ENCODE data around the gene CDH18. TPM values are rescaled to one million over a fixed set of nuclear protein-coding genes. Genes with fewer than 3 reads are reported as not detected.

CDH18 gene
- polyA plus RNA-seq, 3 donors from 2014 or later: not detected

DNA sequence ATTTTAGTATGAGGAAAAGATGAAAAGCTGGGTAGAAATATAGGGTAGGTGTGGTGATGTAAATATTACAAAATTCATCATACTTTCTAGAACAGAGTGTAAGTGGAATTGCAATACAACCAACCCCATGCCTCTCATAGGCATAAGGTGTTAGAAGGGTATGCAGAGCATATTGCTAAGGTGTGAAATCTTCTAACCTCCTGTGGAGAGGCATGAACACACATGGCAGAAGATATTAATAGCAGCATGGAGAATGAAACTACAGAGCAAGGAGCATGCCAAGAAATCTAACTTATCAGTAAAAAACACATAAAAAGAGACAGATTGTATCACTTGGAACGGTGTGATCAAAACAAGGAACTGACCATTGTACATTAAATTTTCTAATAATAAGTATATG lies 441.5 kb downstream of the CDH18 start:
- Mint-ChIP-seq H3K27ac (no peak overlapping the region), H3K4me3 (no peak overlapping the region), H3K27me3 (ENCODE audit: low read depth in 3 of 3) (no peaks in the 10 kb centered on the region)

DNA sequence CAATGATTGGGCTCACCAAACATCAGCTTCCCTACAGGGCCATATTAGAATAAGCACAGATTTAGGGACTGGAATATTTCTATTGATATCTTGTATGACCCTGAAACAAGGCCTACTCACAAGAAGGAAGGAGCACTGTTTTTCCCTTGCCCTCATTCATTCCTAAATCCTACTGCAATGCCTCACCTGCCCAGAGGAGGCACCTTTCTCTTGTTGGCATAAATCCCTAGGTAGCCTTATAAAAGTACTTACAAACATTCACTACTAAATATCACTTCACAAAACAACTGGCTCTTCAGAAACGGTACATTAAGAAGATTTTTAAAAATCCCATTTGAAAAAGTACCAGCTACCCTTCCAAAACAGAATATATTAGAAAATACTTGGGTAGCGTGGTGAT lies 449.4 kb downstream of the CDH18 start:
- no peak overlapping the region for H3K27ac Mint-ChIP-seq

More for the DNA sequence above, 441.5 kb downstream of the CDH18 start:
- no peaks in the 10 kb centered on the region for H3K4me1 Mint-ChIP-seq
- no peaks in the 10 kb centered on the region for H3K36me3 Mint-ChIP-seq
- peaks cover 7 to 49% (median 26%) of the 10 kb centered on the region in 6 donors for H3K9me3 Mint-ChIP-seq
- DNase-seq: no peak

DNA sequence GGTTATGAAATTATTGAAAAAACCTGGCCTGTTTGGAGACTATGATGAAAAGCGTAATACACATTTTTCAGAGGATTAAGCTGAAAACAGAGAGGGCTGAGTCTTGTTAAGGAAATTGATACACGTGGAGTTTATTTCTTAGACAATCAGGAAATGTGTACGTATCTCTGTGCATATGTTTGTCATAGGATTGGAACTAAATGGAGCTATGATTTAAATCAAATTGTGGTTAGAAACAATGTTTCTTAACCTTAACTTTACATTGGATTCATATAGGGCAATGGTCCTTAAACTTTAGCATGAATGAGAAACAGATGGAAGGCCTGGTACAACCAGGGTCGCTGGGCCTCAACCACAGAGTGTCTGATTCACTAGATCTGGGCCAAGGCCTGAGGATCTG lies 451.6 kb downstream of the CDH18 start:
- H3K4me3 Mint-ChIP-seq: no peak overlapping the region
- no peaks in the 10 kb centered on the region for H3K27me3 Mint-ChIP-seq (ENCODE audit: low read depth in 3 of 3)
- H3K4me1 Mint-ChIP-seq: no peaks in the 10 kb centered on the region
- H3K27ac Mint-ChIP-seq: no peak overlapping the region
- peaks cover 17 to 59% (median 36%) of the 10 kb centered on the region in 6 donors for H3K9me3 Mint-ChIP-seq
- peaks cover 0 to 3% (median 0%) of the 10 kb centered on the region in 3 donors for H3K36me3 Mint-ChIP-seq
- DNase-seq: no peak

More for the DNA sequence above, 449.4 kb downstream of the CDH18 start:
- Mint-ChIP-seq H3K27me3 (ENCODE audit: low read depth in 3 of 3) (no peaks in the 10 kb centered on the region), H3K4me1 (no peaks in the 10 kb centered on the region), H3K9me3 (peaks cover 11 to 48% (median 26%) of the 10 kb centered on the region in 6 donors), H3K36me3 (no peaks in the 10 kb centered on the region), H3K4me3 (no peak overlapping the region)
- no peak for DNase-seq

GRCh38 chr5:19534751-19535150 lies 453.2 kb downstream of the CDH18 start:
- H3K9me3 Mint-ChIP-seq: peaks cover 13 to 57% (median 30%) of the 10 kb centered on the region in 6 donors
- H3K27me3 Mint-ChIP-seq (ENCODE audit: low read depth in 3 of 3): peaks cover 0 to 3% (median 2%) of the 10 kb centered on the region in 3 donors
- no peak overlapping the region for H3K27ac Mint-ChIP-seq
- no peaks in the 10 kb centered on the region for H3K4me1 Mint-ChIP-seq
- H3K36me3 Mint-ChIP-seq: peaks cover 0 to 3% (median 0%) of the 10 kb centered on the region in 3 donors
- no peak overlapping the region for H3K4me3 Mint-ChIP-seq
- no peak for DNase-seq

DNA sequence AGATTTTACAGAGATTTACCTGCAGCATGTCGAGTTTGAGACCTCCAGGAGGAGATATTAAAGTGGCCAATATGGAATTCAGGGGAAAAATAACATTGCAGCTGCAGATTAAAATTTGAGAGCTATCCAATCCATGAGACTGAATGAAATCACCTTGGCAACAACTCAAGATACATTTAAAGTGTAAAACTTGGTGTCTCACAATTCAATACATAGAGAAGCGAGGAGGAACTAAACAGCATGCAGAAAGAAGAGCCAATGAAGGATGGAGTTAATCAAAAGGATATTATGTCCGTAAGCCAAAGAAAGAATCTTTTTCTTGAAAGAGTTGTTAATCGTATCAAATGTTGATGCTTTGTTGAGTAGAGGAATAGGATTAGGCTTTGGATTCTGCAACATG lies 455.1 kb downstream of the CDH18 start:
- Mint-ChIP-seq H3K9me3 (peaks cover 11 to 54% (median 30%) of the 10 kb centered on the region in 6 donors), H3K27ac (no peak overlapping the region), H3K4me1 (no peaks in the 10 kb centered on the region), H3K27me3 (ENCODE audit: low read depth in 3 of 3) (peaks cover 0 to 3% (median 2%) of the 10 kb centered on the region in 3 donors), H3K36me3 (peaks cover 0 to 3% (median 0%) of the 10 kb centered on the region in 3 donors), H3K4me3 (no peak overlapping the region)
- no peak for DNase-seq

DNA sequence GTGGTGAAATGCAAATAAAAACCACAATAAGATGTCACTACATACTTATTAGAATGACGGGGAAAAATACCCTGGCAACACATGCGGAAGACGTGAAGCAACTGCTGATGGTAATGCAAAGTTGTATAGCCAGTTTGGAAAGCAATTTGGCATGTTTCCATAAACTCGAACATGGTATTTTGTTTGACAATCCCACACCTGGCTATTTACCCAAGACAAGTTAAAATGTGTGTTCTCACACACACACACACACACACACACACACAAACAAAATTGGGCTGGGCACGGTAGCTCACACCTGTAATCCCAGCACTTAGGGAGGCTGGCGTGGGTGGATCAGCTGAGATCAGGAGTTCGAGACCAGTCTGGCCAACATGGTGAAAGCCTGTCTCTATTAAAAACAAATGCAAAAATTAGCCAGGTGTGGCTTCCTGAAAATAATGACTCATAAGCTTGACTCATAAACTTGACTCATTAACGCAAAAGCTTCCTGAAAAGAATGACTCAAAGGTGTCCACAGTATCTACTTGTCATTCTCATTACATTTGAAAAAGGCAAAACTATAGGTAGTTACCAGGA lies 456.5 kb downstream of the CDH18 start:
- no peak for DNase-seq
- no peak overlapping the region for H3K27ac Mint-ChIP-seq
- no peaks in the 10 kb centered on the region for H3K4me1 Mint-ChIP-seq
- H3K27me3 Mint-ChIP-seq (ENCODE audit: low read depth in 3 of 3): peaks cover 0 to 3% (median 2%) of the 10 kb centered on the region in 3 donors
- peaks cover 6 to 39% (median 23%) of the 10 kb centered on the region in 6 donors for H3K9me3 Mint-ChIP-seq
- no peak overlapping the region for H3K4me3 Mint-ChIP-seq
- peaks cover 0 to 3% (median 0%) of the 10 kb centered on the region in 3 donors for H3K36me3 Mint-ChIP-seq

- DNase-seq: no peak
- H3K9me3 Mint-ChIP-seq: peaks cover 6 to 45% (median 16%) of the 10 kb centered on the region in 6 donors
- no peak overlapping the region for H3K27ac Mint-ChIP-seq
- H3K27me3 Mint-ChIP-seq (ENCODE audit: low read depth in 3 of 3): peaks cover 0 to 4% (median 0%) of the 10 kb centered on the region in 3 donors
- no peaks in the 10 kb centered on the region for H3K36me3 Mint-ChIP-seq
- H3K4me3 Mint-ChIP-seq: no peak overlapping the region
- H3K4me1 Mint-ChIP-seq: no peaks in the 10 kb centered on the region
Measured at GRCh38 chr5:19519448-19519847, 468.6 kb downstream of the CDH18 start.

DNA sequence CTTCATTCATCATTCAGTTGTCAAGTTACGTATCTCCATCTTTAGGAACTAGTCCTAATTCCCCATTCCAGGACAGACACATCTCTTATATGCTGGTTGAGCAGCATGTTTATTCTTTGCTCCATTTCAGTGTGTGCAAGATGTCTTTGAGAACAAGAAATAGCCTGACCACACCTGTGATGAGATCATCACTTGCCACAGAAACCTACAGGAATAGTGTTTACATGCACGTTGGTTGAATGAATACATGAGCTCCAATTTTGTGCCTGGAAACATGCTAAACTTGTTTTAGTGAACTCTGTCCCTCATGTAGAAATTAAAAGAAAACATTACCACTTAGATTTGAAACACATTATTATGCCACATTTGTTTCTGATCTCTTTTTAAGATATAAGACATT lies 489.1 kb downstream of the CDH18 start:
- H3K27me3 Mint-ChIP-seq (ENCODE audit: low read depth in 3 of 3): no peaks in the 10 kb centered on the region
- H3K36me3 Mint-ChIP-seq: no peaks in the 10 kb centered on the region
- no peak overlapping the region for H3K4me3 Mint-ChIP-seq
- no peak overlapping the region for H3K27ac Mint-ChIP-seq
- H3K9me3 Mint-ChIP-seq: peaks cover 3 to 57% (median 29%) of the 10 kb centered on the region in 6 donors
- no peaks in the 10 kb centered on the region for H3K4me1 Mint-ChIP-seq
- DNase-seq: no peak

- no peak for DNase-seq
- Mint-ChIP-seq H3K27me3 (ENCODE audit: low read depth in 3 of 3) (no peaks in the 10 kb centered on the region), H3K27ac (no peak overlapping the region), H3K9me3 (peaks cover 7 to 53% (median 29%) of the 10 kb centered on the region in 6 donors), H3K4me1 (no peaks in the 10 kb centered on the region), H3K36me3 (no peaks in the 10 kb centered on the region), H3K4me3 (no peak overlapping the region)
Measured at GRCh38 chr5:19497229-19497815, 490.7 kb downstream of the CDH18 start.

DNA sequence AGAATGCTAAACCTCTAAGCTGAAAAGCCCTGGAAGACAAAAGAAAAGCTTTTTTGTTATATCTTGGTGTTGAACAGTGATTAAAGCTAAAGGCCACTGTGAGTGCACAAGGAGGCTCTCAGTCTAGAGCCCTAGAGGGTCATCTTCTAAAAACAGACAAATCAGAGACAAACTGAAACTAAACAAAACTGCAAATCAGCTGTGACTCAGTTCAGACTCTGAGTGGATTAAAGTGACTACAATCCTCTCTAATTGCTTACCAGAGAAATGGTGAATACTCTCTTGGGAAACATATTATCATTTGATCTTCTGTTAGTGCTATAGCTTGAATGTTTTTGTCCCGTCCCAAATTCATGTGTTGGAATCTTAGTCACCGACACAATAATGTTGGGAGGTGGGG lies 491.9 kb downstream of the CDH18 start:
- Mint-ChIP-seq H3K9me3 (peaks cover 9 to 51% (median 27%) of the 10 kb centered on the region in 6 donors), H3K27me3 (ENCODE audit: low read depth in 3 of 3) (no peaks in the 10 kb centered on the region), H3K4me1 (no peaks in the 10 kb centered on the region), H3K27ac (no peak overlapping the region), H3K36me3 (no peaks in the 10 kb centered on the region), H3K4me3 (no peak overlapping the region)
- no peak for DNase-seq

- Mint-ChIP-seq H3K4me3 (no peak overlapping the region), H3K36me3 (peaks cover 0 to 3% (median 0%) of the 10 kb centered on the region in 3 donors), H3K27ac (no peak overlapping the region), H3K4me1 (no peaks in the 10 kb centered on the region), H3K9me3 (peaks cover 7 to 60% (median 31%) of the 10 kb centered on the region in 6 donors), H3K27me3 (ENCODE audit: low read depth in 3 of 3) (no peaks in the 10 kb centered on the region)
- DNase-seq: no peak
Measured at GRCh38 chr5:19492861-19493260, 495.1 kb downstream of the CDH18 start.

- no peak overlapping the region for H3K4me3 Mint-ChIP-seq
- H3K36me3 Mint-ChIP-seq: peaks cover 0 to 3% (median 0%) of the 10 kb centered on the region in 3 donors
- no peaks in the 10 kb centered on the region for H3K4me1 Mint-ChIP-seq
- no peaks in the 10 kb centered on the region for H3K27me3 Mint-ChIP-seq (ENCODE audit: low read depth in 3 of 3)
- H3K27ac Mint-ChIP-seq: no peak overlapping the region
- H3K9me3 Mint-ChIP-seq: peaks cover 9 to 48% (median 25%) of the 10 kb centered on the region in 6 donors
- no peak for DNase-seq
Measured at GRCh38 chr5:19488786-19489185, 499.2 kb downstream of the CDH18 start.

DNA sequence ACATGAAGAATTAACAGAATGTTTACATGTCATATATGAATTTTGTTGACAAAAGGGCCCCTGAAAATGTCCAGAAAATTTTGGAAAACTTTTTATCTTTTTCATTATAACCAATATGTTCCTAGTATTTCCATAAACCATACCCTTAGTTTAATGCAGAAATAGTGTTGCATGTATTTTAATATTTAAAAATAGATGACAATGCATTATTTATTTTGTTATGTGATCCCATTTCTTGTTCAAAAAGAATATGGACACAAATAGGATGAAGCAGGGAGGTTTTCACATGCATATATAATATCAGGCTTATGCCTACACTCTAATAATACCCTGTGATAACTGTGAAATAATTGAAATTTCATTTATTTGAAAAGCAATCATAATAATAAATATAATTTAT lies 500.5 kb downstream of the CDH18 start:
- no peak for DNase-seq
- Mint-ChIP-seq H3K27me3 (ENCODE audit: low read depth in 3 of 3) (no peaks in the 10 kb centered on the region), H3K9me3 (peaks cover 4 to 60% (median 27%) of the 10 kb centered on the region in 6 donors), H3K27ac (no peak overlapping the region), H3K4me1 (no peaks in the 10 kb centered on the region), H3K36me3 (peaks cover 0 to 3% (median 0%) of the 10 kb centered on the region in 3 donors), H3K4me3 (no peak overlapping the region)

DNA sequence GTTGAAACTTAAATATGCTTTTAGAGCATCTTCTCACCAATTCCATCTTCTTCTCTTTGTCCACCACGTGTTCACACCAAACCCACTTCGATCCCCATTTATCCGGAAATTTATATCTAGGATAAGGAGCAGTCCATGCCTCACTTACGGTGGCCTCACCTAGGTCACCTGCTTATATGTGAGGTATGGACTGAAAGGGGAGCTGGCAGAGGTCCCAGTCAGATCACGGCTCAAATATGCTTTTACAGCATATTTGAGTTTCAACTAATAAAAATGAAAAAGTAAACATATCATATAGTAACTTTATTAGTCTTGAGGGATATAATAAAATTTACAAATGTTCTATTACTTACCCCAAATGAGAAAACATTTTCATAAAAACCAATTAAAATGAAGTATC lies 508.4 kb downstream of the CDH18 start:
- DNase-seq: no peak
- Mint-ChIP-seq H3K9me3 (peaks cover 16 to 51% (median 31%) of the 10 kb centered on the region in 6 donors), H3K4me3 (no peak overlapping the region), H3K27ac (no peak overlapping the region), H3K36me3 (no peaks in the 10 kb centered on the region), H3K27me3 (ENCODE audit: low read depth in 3 of 3) (no peaks in the 10 kb centered on the region), H3K4me1 (no peaks in the 10 kb centered on the region)
